A673 (cell line): ENCODE results near the gene INPP4A.

Experiments used
- CTCF ChIP-seq: fragments of 300-800, 200-600 bp; sonication (generic); conservative IDR thresholded peaks from 2 replicates; pipeline ENCODE4 v1.5.1; 2017; ENCODE audit warnings: low read depth, mild to moderate bottlenecking, antibody characterized with exemption, low read length, moderate library complexity, mixed read lengths
- EZH2 ChIP-seq: fragments of 200-600 bp; sonication (generic); IDR thresholded peaks from 2 replicates; pipeline ENCODE4 v1.6.1; 2017; ENCODE audit warnings: borderline replicate concordance, low read depth, mild to moderate bottlenecking, mixed read lengths, antibody characterized with exemption, low read length; ENCODE audit not compliant: poor library complexity, severe bottlenecking

- TF ChIP-seq CTCF: no peak
- no peak for TF ChIP-seq EZH2
Observed at GRCh38 chr2:98637401-98638147, 192.9 kb downstream of the INPP4A start.
